ENCODE data around the gene NSD1. TPM values are rescaled to one million over a fixed set of nuclear protein-coding genes. Genes with fewer than 3 reads are reported as not detected.

NSD1 gene
- total RNA-seq, 2 experiments from 2014 or later: 87.6 to 93.3 TPM

DNA sequence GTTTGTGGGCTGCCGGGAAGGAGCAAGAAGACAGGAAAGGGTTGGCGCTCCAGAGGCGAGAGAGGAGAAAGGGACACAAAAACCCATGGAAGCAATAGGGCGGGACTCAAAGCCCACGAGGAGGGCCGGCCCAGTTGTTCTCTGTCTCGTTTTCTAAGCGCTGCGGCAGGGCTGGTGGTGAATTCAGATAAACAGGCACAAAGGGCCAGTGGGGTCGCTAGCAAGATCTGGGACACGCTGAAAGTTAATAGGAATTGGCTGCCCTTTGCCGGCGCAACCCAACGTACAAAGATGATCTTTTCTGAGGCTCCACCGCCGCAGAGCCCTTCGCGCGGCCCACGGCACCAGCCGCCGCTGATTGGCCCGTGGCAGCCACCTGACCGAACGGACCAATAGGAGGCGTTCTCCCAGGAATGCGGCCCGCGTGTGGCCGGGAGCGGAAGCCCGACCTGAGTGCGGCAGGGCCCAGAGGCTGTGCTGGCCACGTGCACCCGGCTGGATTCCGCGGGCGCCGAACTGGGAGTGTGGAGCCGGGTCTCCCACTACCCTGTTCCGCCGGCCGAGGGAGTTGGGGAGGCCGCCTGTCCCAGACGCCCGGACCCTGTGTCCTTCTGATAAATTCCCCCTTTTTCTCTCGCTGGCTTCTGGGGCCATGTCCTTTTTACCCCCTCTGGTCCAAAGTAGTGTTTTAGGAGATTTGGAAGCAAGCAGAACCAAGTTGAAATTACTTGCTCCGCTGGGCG, 16.8 kb upstream of the NSD1 start:
- Mint-ChIP-seq H3K4me3 (peak overlapping the region; percentile 73), H3K9me3 (no peaks in the 10 kb centered on the region), H3K27me3 (no peaks in the 10 kb centered on the region), H3K27ac (peak overlapping the region; percentile 64), H3K4me1 (ENCODE audit: low read depth) (peaks cover 20% of the 10 kb centered on the region), H3K36me3 (ENCODE audit: low read depth) (no peaks in the 10 kb centered on the region)
- Histone ChIP-seq H3K27ac (ENCODE audit: low read depth in 1 of 2, low read length in 2 of 2) (no peak overlapping the region), H3K4me1 (ENCODE audit: insufficient read depth, low read length) (peaks cover 23% of the 10 kb centered on the region), H3K27me3 (ENCODE audit: control insufficient read depth in 1 of 2, insufficient read depth in 2 of 2, low read length in 2 of 2) (no peaks in the 10 kb centered on the region), H3K9me3 (ENCODE audit: control insufficient read depth in 1 of 2, insufficient read depth in 1 of 2, low read length in 2 of 2) (no peaks in the 10 kb centered on the region), H3K4me3 (ENCODE audit: low read length) (peak overlapping the region; percentile 44), H3K36me3 (ENCODE audit: insufficient read depth, low read length) (no peaks in the 10 kb centered on the region)
- ChIA-PET POLR2A (interaction anchor here (1.4 kb wide), 1 partner anchor 16 kb away, joined by 6 read pairs; the partner anchor contains the start of gene NSD1), CTCF (no interaction called here)
- intact Hi-C loops (cut with DNase I, micrococcal nuclease): loop anchor here in 1 of 2 experiments (10.0 kb wide), 1 partner anchor 198 kb away; the partner anchor contains the start of gene MXD3
- peak; percentile 97 for ATAC-seq (ENCODE audit: poor library complexity)
- TF ChIP-seq CTCF (IDR thresholded peaks at IDR 0.05): no peak
- peak; percentile 67 to 91 (median 76) for DNase-seq

DNA sequence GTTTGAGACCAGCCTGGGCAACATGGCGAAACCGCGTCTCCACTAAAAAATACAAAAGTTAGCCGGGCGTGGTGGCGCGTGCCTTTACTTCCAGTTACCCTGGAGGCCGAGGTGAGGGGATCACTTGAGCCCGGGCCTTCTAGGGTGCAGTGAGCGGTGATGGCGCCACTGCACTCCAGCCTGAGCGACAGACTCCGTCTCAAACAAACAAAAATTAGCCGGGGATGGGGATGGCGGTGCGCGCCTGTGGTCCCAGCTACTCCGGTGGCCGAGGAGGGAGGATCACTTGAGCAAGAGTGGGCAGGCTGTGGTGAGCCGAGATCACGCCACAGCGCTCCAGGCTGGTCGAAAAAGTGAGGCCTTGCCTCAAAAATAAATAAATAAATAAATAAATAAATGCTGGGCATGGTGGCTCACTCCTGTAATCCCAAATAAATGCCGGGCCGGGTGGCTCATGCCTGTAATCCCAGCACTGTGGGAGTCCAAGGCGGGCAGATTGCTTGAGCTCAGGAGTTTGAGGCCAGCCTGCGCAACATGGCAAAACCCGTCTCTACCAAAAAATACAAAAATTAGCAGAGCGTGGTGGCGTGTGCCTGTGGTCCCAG, 16.0 kb upstream of the NSD1 start:
- intact Hi-C loops (cut with DNase I, micrococcal nuclease): loop anchor here (1.0 to 10.0 kb wide), 2 partner anchors 14 to 197 kb away; partner anchors contain the start of gene MXD3 (in 1 of the 2)
- Mint-ChIP-seq H3K4me1 (ENCODE audit: low read depth) (peaks cover 20% of the 10 kb centered on the region), H3K36me3 (ENCODE audit: low read depth) (no peaks in the 10 kb centered on the region), H3K27ac (peak overlapping the region; percentile 64), H3K4me3 (no peak overlapping the region), H3K9me3 (no peaks in the 10 kb centered on the region), H3K27me3 (no peaks in the 10 kb centered on the region)
- no peak overlapping the region for H3K4me3 ChIP-seq (ENCODE audit: low read length)
- peaks cover 19% of the 10 kb centered on the region for H3K4me1 ChIP-seq (ENCODE audit: insufficient read depth, low read length)
- ChIA-PET POLR2A (interaction anchor here (1.0 to 1.4 kb wide), 2 partner anchors 16 to 17 kb away, joined by 3 to 6 read pairs; partner anchors contain the start of gene NSD1), CTCF (no interaction called here)
- no peak overlapping the region for H3K27ac ChIP-seq (ENCODE audit: low read depth in 1 of 2, low read length in 2 of 2)
- H3K9me3 ChIP-seq (ENCODE audit: control insufficient read depth in 1 of 2, insufficient read depth in 1 of 2, low read length in 2 of 2): no peaks in the 10 kb centered on the region
- H3K27me3 ChIP-seq (ENCODE audit: control insufficient read depth in 1 of 2, insufficient read depth in 2 of 2, low read length in 2 of 2): no peaks in the 10 kb centered on the region
- no peak for ATAC-seq (ENCODE audit: poor library complexity)
- DNase-seq: no peak
- no peak for TF ChIP-seq CTCF (IDR thresholded peaks at IDR 0.05)
- H3K36me3 ChIP-seq (ENCODE audit: insufficient read depth, low read length): no peaks in the 10 kb centered on the region

DNA sequence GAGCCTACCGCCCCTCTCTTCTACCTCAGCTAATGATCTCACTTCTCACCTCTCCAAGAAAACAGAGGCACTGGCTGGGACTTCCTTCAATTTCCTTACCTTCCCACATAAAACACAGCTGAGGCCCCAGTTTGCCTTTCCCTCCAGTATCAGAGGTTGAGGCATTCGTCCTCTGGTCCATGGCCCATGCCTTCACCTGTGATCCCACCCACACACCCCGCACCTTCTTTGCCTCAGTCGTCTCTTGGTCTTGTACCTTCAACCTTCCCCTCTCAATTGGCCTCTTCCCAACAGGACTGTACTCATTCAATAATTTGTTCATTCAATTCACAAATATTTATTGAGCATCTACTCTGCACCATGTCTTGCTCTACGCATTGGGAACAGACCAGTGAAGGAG, 11.0 kb upstream of the NSD1 start:
- Histone ChIP-seq H3K27ac (ENCODE audit: low read depth in 1 of 2, low read length in 2 of 2) (no peak overlapping the region), H3K4me1 (ENCODE audit: insufficient read depth, low read length) (peaks cover 3% of the 10 kb centered on the region), H3K4me3 (ENCODE audit: low read length) (no peak overlapping the region), H3K27me3 (ENCODE audit: control insufficient read depth in 1 of 2, insufficient read depth in 2 of 2, low read length in 2 of 2) (no peaks in the 10 kb centered on the region), H3K9me3 (ENCODE audit: control insufficient read depth in 1 of 2, insufficient read depth in 1 of 2, low read length in 2 of 2) (no peaks in the 10 kb centered on the region), H3K36me3 (ENCODE audit: insufficient read depth, low read length) (no peaks in the 10 kb centered on the region)
- POLR2A ChIA-PET: no interaction called here
- no peak for DNase-seq
- peaks cover 4% of the 10 kb centered on the region for H3K4me1 Mint-ChIP-seq (ENCODE audit: low read depth)
- no peaks in the 10 kb centered on the region for H3K36me3 Mint-ChIP-seq (ENCODE audit: low read depth)
- CTCF ChIA-PET: no interaction called here
- no peak for TF ChIP-seq CTCF (IDR thresholded peaks at IDR 0.05)
- no peak overlapping the region for H3K4me3 Mint-ChIP-seq
- no peak overlapping the region for H3K27ac Mint-ChIP-seq
- no peaks in the 10 kb centered on the region for H3K27me3 Mint-ChIP-seq
- intact Hi-C loops (cut with DNase I, micrococcal nuclease): no loop called here
- no peaks in the 10 kb centered on the region for H3K9me3 Mint-ChIP-seq
- ATAC-seq (ENCODE audit: poor library complexity): no peak

Data from CD4-positive, alpha-beta T cell (primary cell).